Adipocyte (in vitro differentiated cells): ENCODE results near the gene MSI2.

ENCODE experiments used
- DNase-seq: peaks from one replicate; pipeline ENCODE4 v3.0.0-alpha.2; 2015; ENCODE audit warnings: low read depth
- H3K27me3 ChIP-seq: replicated peaks from 2 replicates; pipeline ENCODE4 v1.7.0; 2013; ENCODE audit warnings: mild to moderate bottlenecking, low read length, moderate library complexity; ENCODE audit not compliant: control insufficient read depth, insufficient read depth
- H3K36me3 ChIP-seq: 2 replicates; pipeline ENCODE4 v1.7.0; 2013; ENCODE audit warnings: low read length, mild to moderate bottlenecking, moderate library complexity; ENCODE audit not compliant: control insufficient read depth, insufficient read depth, severe bottlenecking
- H3K4me1 ChIP-seq: 2 replicates; pipeline ENCODE4 v1.7.0; 2013; ENCODE audit warnings: mild to moderate bottlenecking, low read length, moderate library complexity; ENCODE audit not compliant: control insufficient read depth, insufficient read depth
- H3K4me3 ChIP-seq: 2 replicates; pipeline ENCODE4 v1.7.0; 2013; ENCODE audit warnings: mild to moderate bottlenecking, low read length, moderate library complexity
- H3K9ac ChIP-seq: 2 replicates; pipeline ENCODE4 v1.7.0; 2013; ENCODE audit warnings: mild to moderate bottlenecking, low read length, moderate library complexity
- H3K9me3 ChIP-seq: 2 replicates; pipeline ENCODE4 v1.7.0; 2013; ENCODE audit warnings: mild to moderate bottlenecking, low read length, moderate library complexity; ENCODE audit not compliant: control insufficient read depth

Gene MSI2

DNA sequence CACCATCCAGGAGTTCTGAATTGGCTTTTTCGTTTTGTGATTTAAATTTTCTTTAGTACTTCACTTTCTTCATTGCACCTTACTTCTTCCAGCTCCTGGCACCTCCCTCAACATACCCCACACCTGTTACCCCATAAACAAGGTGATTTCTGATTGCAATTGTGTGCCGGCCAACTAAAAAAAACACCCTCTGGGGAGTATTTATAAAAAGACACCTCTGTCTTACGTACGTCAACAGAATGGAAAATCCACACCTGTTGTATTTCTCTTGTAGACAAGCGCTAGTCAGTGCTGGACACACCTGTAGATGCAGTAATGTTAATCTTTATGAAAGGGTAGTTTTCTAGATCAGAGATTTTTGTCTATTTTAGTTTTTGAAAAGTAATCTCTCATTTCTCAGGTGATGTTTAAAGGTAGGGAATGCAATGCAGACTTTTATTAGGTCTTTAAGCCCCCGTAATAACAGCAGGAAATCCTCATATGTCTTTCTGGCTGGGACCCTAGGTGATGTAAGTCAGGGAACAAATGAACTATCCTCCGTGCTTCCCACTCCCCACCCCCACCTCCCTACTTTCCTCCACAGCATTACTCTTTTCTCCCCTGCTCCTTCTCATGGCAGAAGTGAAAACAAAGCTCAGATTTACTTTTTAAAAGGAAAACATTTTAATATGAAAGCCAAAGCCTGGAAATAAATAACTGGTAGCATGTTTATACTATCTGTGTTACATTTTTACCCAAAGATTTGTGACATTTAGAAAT, 4.2 kb downstream of the MSI2 start:
- H3K9me3 ChIP-seq = no peaks in the 10 kb centered on the region
- DNase-seq = no peak
- no peaks in the 10 kb centered on the region for H3K27me3 ChIP-seq
- H3K4me1 ChIP-seq = peaks cover 7% of the 10 kb centered on the region
- peaks cover 12% of the 10 kb centered on the region for H3K36me3 ChIP-seq
- no peak overlapping the region for H3K9ac ChIP-seq
- H3K4me3 ChIP-seq = no peak overlapping the region

DNA sequence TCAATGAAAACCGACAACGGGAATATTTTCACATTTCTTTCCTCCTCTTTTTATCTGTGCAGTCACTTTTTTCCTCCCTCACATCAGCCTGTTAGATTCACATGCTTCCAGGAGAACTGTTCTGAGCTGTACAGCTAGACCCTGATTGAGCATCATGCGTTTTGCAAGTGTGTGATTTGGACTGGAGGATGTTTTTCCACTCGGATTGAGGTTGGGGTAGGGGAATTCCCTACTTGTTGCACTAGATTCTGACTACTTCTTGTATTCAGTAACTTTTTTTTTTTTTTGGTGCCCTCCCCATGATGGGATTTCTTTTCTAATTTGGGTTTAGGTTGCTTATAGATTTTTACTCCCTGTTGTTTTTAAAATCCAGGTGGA, 4.8 kb downstream of the MSI2 start:
- no peaks in the 10 kb centered on the region for H3K9me3 ChIP-seq
- H3K4me1 ChIP-seq = peaks cover 7% of the 10 kb centered on the region
- H3K9ac ChIP-seq = no peak overlapping the region
- H3K36me3 ChIP-seq = peaks cover 12% of the 10 kb centered on the region
- no peak overlapping the region for H3K4me3 ChIP-seq
- H3K27me3 ChIP-seq = no peaks in the 10 kb centered on the region
- no peak for DNase-seq

DNA sequence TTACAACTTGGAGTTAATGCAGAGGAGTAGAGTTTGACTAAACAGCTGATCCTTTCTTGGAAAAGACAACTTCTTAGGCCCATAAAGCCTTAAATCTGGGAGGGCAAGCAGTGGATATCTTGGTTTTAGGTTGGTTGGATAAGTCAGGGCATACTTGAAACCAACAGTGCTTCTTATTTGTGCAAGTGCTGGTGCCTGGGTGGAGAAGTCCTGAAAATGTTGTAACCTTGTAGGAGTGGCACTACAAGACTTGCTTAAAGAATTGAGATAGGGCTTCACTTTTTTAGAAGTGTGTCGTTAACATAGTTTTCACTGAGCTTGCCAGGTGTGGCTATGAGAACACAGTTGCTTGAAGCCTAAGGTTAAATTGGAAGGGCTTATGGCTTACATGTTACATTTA, 6.2 kb downstream of the MSI2 start:
- no peaks in the 10 kb centered on the region for H3K27me3 ChIP-seq
- no peak for DNase-seq
- no peak overlapping the region for H3K9ac ChIP-seq
- peaks cover 12% of the 10 kb centered on the region for H3K36me3 ChIP-seq
- H3K9me3 ChIP-seq = no peaks in the 10 kb centered on the region
- no peak overlapping the region for H3K4me3 ChIP-seq
- peaks cover 3% of the 10 kb centered on the region for H3K4me1 ChIP-seq

DNA sequence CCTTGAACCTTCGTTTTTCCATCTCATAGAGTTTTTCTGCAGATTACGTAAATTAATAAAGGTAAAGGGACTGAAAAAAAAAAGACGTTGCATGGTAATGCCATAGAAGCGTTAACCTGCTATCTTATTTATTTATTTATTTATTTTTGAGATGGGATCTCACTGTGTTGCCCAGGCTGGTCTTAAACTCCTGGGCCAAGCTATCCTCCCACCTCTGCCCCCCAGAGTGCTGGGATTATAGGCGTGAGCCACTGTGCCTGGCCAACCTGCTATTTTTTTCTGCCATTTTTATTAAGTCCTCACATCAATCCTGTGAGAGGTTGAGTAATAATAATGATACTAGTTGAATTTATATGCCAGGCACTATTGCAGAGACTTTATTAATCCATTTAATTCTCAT, 7.9 kb downstream of the MSI2 start:
- H3K9ac ChIP-seq = no peak overlapping the region
- H3K27me3 ChIP-seq = no peaks in the 10 kb centered on the region
- H3K9me3 ChIP-seq = no peaks in the 10 kb centered on the region
- H3K4me3 ChIP-seq = no peak overlapping the region
- H3K36me3 ChIP-seq = peaks cover 12% of the 10 kb centered on the region
- DNase-seq = no peak
- H3K4me1 ChIP-seq = no peaks in the 10 kb centered on the region

DNA sequence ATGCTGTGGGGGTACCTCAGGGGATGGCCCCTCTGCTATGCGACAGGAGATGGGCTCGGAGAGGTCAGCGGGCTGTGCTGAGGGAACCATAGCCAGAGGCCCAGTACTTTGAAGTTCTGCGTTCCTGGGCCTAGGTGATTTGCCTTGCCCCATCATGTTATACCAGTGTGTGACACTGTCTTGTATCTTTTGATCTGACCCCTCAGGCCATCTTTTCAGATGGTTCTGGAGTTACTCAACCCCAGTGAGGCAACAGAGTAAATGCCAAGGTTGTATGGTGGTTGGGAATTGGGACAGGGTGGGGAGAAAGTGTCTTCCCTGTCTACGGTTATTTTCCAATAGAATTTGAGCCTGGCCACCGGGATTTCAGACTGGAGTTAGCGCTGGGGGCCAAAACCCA, 8.5 kb downstream of the MSI2 start:
- no peak overlapping the region for H3K4me3 ChIP-seq
- no peaks in the 10 kb centered on the region for H3K9me3 ChIP-seq
- no peaks in the 10 kb centered on the region for H3K4me1 ChIP-seq
- H3K36me3 ChIP-seq = peaks cover 12% of the 10 kb centered on the region
- DNase-seq = no peak
- H3K9ac ChIP-seq = no peak overlapping the region
- H3K27me3 ChIP-seq = no peaks in the 10 kb centered on the region

DNA sequence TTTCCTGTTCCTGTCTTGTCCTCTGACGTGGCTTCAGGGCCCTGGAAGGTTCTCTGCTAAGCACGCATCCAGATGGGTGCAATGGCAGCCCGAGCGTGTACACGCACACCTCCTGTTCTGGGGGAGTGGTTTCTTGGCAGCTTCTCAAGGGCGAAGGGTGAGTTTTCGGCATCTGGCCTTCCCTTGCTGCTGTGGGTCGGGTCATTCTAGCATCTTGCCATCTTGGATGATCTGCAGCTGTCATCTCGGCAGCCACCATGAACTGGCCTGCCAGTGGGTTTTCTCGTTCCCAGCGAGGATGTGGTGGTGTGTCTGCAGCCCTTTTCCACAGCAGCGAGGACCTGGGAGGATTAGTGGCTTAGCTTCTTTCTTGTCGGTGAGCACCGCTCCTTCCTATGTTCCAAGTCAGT, 10.6 kb downstream of the MSI2 start:
- no peaks in the 10 kb centered on the region for H3K4me1 ChIP-seq
- DNase-seq = no peak
- H3K9ac ChIP-seq = no peak overlapping the region
- no peak overlapping the region for H3K4me3 ChIP-seq
- no peaks in the 10 kb centered on the region for H3K9me3 ChIP-seq
- no peaks in the 10 kb centered on the region for H3K27me3 ChIP-seq
- peaks cover 12% of the 10 kb centered on the region for H3K36me3 ChIP-seq

DNA sequence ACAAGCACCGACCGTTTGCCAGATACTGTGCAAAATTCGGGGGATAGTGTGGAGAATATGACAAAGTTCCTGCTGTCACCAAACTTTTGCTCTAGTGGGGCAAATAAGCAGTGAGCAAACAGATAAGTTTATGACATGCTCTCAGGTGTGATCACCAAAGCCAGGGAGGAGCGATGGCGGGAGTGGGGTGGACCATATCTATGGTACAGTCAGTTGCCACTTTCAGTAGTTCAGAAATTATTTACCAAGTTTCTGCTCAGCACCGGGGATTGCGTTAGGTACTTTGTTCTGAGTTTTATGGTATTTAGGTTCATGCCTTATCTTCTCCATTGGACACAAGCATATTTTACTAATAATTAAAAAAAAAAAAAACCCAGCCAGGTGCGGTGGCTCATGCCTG, 11.9 kb downstream of the MSI2 start:
- H3K27me3 ChIP-seq = no peaks in the 10 kb centered on the region
- no peak overlapping the region for H3K9ac ChIP-seq
- H3K9me3 ChIP-seq = no peaks in the 10 kb centered on the region
- no peaks in the 10 kb centered on the region for H3K4me1 ChIP-seq
- H3K4me3 ChIP-seq = no peak overlapping the region
- no peak for DNase-seq
- H3K36me3 ChIP-seq = peaks cover 2% of the 10 kb centered on the region

DNA sequence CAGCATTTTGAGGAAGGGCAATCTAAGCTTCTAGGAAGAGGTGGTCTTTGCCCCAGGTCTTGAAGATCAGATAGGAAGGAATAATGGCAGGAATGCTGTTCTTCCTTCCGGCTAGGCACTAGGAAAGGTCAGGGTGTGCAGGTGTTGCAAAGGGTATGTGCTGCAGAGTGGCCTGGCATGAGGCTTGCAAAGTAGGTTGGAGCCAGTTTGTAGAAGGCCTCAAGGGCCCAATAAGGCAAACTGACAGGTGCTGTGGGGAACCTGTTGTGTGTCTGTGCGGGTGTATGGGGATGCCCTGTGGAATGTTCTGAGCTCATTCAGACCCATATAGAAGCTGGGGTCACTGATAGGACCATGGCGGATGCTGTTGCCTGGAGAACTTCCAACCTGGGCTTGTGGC, 12.7 kb downstream of the MSI2 start:
- H3K9me3 ChIP-seq = no peaks in the 10 kb centered on the region
- no peak overlapping the region for H3K9ac ChIP-seq
- H3K4me3 ChIP-seq = no peak overlapping the region
- no peaks in the 10 kb centered on the region for H3K36me3 ChIP-seq
- H3K27me3 ChIP-seq = no peaks in the 10 kb centered on the region
- no peaks in the 10 kb centered on the region for H3K4me1 ChIP-seq
- DNase-seq = no peak

DNA sequence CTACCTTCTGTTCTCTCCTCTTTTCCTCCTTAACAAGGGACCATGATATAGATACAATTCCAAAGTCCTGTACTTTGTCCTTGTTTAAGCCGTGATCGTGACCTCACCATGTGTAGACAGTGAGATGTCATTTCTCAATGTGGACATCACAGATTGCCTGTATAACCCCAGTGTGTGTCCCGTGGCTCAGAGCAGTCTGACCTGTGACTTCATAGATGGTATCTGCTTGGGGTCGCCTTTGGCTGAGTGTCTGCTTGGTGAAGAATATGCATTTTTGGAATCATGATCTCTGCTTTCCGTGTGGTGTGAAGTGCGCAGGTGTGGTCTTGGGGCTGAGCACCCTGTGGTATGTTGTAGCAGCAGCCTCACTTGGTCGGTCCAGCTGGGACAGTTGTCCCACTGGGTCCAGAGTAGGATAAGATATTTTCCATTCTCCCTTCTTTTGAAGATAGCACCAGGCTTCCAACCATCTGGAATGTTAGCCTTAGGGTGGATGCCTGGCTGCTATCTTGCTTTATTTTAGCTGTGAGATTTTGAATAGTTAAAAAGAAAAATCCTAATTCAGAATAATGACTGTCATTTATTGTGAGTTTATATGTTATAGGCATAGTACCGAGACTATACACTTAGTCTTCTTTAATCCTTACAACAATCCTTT, 13.4 kb downstream of the MSI2 start:
- DNase-seq = no peak
- Histone ChIP-seq H3K9me3 (no peaks in the 10 kb centered on the region), H3K4me3 (no peak overlapping the region), H3K27me3 (no peaks in the 10 kb centered on the region), H3K36me3 (no peaks in the 10 kb centered on the region), H3K4me1 (no peaks in the 10 kb centered on the region), H3K9ac (no peak overlapping the region)

DNA sequence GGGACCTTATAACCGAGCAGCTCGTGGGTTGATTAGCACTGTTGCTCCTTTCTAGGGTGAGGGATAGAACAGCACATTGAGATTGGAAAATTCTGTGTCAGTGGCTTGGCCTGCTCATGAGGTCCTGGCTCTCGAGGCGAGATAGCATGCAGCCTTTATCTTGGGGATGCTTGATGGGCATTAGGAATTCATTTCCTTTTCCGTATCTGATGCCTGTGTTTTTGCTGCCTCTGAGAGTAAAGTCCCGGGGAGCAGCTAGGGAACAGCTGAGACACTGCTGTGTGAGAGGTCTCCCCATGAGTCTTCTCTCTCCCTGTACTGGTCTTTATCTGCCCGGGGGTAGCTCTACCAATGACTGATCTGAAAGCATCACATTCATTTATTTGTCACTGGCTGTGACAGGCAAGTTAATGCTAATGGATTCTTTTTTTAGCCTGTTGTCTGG, 14.5 kb downstream of the MSI2 start:
- Histone ChIP-seq H3K4me3 (no peak overlapping the region), H3K4me1 (no peaks in the 10 kb centered on the region), H3K9me3 (no peaks in the 10 kb centered on the region), H3K9ac (no peak overlapping the region), H3K36me3 (no peaks in the 10 kb centered on the region), H3K27me3 (no peaks in the 10 kb centered on the region)
- DNase-seq = no peak

DNA sequence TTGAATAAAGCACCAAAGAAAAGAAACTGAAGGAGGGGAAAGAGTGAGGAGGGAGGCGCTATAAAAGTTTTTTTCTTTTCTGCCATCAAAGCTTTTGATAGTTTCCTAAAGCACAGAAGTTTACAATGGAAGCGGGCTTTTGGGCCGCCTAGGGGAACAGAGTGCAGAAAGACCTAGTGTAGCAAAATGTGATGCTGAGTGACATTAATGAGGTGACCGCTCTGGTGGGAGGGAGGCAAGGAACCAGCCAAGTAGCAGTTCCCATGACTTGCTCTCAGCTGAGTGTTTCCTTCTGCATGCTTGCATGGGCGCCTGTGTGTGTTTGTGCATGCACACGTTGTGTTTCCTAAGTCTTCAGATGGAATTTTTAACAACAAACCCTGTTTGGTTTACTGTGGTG, 15.5 kb downstream of the MSI2 start:
- Histone ChIP-seq H3K9me3 (no peaks in the 10 kb centered on the region), H3K4me1 (no peaks in the 10 kb centered on the region), H3K36me3 (no peaks in the 10 kb centered on the region), H3K9ac (no peak overlapping the region), H3K27me3 (no peaks in the 10 kb centered on the region), H3K4me3 (no peak overlapping the region)
- no peak for DNase-seq

DNA sequence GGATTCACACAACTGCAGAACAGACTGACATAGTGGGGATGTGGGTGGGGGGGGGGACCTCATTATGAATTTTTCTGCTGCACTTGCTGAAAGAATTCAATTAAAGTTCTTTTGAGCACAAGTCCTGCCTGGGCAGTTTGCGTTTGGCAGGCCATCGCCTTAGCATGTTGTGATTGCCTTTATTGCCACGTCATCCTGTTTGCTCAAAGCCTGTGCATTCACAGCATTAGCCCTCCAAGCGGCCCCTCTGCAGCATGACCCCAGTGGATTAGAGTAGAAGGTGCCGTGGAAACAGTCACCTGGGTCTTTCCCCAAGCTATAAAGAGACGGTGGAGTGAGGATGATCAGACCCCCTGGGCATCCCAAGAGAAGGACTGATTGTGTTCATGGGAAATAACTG, 17.2 kb downstream of the MSI2 start:
- Histone ChIP-seq H3K9me3 (no peaks in the 10 kb centered on the region), H3K36me3 (no peaks in the 10 kb centered on the region), H3K4me3 (no peak overlapping the region), H3K9ac (no peak overlapping the region), H3K4me1 (no peaks in the 10 kb centered on the region), H3K27me3 (no peaks in the 10 kb centered on the region)
- no peak for DNase-seq
